NCI-H2081 (cell line): ENCODE measurements around the gene TBC1D12.
"Not testable (repeated sequence)": the region's sequence is repeated elsewhere in the genome, so short reads cannot be mapped to it uniquely, and the experiment has no call there.

Experiments
- DNase-seq, 2 experiments: peaks; one replicate each; lab custom pipeline; 2025; lab: John Stamatoyannopoulos, UW

Gene TBC1D12

DNA sequence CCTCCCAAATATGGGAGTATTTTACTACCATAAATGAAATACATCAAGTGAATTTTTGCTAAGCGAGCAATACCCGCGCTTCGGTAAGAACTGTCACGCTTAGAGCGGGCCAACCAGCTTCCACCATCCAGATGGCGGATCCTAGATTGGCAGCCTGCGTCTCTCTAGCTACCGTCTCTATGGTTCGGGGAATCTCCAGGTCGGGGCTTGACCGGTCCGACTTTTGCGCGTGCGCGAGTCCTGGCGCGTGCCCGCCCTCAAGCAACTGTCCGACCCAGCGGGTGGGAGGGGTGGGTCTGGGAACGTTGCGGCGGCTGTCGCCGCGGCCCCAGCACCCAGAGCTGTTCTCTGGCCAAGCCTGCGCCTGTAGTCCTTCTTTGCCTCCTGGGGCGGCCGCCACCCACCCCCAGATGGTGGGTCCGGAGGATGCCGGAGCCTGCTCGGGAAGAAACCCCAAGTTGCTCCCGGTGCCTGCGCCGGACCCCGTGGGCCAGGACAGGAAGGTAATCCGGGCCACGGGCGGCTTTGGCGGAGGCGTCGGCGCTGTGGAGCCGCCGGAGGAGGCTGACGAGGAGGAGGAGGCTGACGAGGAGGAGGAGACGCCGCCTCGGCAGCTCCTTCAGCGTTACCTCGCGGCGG is at the start of gene TBC1D12:
TSS of gene TBC1D12 (plus strand) at position 338 of the 639 bp plus-strand sequence. CDS start at position 411, 73 bp downstream.
- DNase-seq = peak; percentile 91 to 94

DNA sequence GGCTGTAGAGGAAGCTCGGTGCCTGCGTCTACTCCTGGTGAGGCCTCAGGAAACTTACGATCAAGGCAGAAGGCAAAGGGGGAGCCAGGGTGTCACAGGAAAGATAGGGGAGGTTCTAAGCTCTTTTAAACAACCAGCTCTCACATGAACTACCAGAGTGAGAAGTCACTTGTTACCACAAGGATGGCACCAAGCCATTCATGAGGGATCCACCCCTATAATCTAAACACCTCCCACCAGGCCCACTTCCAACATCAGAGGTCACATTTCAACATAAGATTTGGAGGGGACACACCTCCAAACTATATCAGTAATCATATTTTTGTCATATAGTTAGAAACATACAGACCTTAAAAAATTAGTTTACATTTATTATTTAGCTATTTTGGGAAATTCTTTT is 49.0 kb upstream of the TBC1D12 start:
- no peak for DNase-seq

DNA sequence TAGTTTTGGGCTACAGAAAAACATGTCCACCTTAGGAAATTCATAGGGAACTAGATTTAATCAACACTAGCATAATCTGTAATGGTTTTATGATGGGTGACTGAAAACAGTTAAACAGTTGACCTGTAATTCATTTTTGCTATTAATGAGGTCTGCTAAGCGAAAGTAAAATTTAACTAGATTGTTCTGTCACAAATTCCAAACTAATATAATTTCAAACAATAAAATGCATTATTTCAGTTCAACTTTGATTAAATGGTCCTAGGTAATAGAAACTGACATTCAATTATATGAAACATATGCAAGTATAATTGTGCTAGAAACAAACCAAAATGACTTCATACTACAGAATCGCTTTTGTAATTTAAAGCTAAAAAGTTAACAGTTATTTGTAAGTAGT is 46.5 kb upstream of the TBC1D12 start:
- no peak for DNase-seq

DNA sequence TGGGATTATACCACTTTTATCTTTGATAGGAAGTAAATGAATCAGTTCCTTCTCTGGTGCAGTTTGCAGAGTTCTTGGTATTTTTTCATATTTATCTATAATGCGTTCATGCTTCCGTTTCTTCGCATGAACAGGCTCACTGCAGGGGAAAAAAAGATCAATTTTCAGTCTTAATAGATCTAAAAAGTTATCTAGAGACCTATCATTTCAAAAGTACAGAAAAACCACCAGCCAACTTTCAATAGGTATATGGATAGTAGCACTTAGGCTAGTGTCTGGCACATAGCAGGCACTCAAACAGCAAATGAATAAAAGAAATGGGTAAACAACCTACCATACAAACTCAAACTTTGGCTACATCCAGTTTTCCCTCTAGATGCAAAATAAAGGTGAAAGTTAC is 45.1 kb upstream of the TBC1D12 start:
- DNase-seq = no peak

DNA sequence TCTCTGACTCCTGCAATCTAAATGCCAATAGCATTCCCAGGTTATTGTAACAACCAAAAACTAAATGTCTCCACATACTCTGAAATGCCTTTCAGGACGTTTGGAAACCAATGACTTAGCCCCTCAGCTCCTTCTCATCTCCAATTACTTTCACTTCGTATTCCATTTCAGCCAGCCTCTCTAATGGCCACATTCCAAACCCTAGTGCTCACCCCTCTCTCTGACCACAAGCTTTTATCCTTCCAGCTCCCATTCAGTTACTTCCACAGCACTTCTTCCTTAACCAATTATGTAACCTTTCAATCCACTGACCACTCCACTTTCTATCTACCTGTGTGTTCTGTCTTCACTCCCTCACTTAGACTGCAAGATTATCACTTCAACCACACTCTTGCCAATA is 43.9 kb upstream of the TBC1D12 start:
- DNase-seq = no peak

DNA sequence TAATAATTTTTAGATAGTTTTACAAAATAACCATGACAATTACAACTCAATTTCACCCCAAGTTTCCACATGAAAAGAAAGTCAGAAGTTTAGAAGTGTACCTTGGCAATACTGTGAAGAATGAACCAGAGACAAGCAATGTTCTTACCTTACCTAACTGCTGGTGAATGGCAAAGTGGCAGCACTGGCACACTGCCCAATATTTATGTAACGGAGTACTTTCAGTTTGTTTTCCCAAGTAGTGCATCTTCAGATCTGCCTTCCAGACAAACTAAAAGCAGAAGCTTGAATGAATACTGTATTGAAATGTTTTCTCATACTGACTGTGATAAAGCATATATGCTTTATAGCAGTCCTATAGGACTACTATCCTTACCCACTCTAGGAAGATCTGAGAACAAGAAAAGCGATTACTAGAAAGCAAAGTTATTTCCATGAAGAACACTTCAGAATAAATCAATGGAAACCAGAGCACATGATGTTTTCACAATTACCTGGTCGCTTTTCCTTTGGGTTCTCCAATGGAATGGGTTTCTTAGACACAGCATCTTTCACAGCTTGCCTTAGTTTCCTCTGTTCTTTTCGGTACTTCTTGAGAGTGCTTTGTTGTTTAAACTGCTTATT is 41.1 kb upstream of the TBC1D12 start:
- no peak for DNase-seq

DNA sequence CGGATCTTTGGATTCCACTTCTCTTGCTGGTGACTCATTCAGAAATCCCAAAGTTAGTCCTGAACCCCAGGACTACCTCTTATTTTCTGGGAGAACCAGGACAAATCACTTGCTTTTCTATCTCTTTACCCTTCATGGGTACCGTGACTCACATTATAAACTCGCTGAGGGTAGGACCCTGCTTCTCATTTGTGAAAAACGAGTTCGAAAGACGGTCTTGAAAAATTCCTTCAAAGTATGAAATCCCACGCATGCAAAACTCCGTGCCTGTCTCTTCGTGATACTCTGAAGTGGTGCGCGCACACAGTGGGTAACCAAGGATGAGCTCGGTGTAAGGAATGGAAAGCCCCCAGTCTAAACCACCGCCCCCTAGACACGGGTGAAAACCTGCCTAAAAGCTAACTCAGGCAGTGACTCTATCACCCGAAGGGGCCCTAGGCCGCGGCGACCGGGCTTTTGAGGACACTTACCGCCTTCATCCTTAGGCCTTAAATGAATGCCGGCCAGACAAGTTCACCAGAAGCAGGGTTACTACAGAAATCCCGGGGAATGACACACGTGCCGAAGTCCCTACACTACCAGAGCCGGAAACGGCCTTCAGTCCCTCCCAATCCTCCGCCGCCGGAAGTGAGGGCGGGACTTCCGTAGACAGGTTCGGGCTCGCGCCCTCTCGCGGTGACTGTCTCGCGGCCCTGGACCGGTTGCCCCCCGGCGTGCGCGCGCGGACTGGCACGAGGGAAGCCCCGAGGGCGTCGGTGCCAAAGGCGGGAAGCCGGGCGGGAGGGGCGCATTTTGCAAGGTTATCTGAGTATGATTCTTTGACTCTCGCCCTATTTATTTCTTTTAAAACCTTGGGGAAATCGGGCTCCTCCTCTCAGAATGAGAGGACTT is 39.7 kb upstream of the TBC1D12 start, which contains the start of gene NOC3L:
TSS of gene NOC3L (minus strand) at position 580 of the 891 bp plus-strand sequence. CDS start at position 479, 101 bp downstream.
- peak; percentile 91 to 93 for DNase-seq

DNA sequence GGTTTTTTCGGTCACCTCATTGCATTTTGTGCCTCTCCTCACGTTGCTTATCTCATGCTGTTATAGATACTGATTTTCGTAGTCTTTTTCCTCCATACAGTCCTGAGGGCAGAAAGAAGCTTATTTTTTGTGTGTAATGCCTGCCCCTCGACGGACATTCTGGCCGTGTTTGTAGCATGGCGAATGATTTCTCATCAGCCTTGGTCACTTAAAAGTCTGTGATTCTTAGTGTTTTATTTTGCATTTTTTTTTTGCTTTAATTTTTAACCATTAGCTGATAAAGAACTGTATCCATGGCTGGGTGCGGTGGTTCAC is 39.1 kb upstream of the TBC1D12 start:
- no peak for DNase-seq

DNA sequence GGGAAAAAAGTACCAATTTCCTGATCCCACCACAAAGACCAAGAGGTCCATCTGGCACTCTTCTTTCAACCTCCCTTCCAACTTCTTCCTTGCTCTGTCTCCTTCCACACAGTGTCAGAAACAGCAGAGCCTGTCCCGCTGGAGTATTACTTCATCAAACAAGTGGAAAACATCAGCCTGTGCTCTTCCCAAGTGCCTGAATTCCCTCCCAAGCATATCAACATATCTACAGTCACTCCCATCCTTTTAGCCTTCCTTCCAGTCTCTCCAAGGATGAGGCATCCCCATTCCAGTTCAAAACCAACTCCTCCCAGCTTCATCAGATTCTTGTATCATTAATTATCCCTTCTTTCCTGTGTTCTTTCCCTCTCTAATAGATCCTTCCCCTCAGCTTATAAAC is 37.9 kb upstream of the TBC1D12 start:
- no peak for DNase-seq

DNA sequence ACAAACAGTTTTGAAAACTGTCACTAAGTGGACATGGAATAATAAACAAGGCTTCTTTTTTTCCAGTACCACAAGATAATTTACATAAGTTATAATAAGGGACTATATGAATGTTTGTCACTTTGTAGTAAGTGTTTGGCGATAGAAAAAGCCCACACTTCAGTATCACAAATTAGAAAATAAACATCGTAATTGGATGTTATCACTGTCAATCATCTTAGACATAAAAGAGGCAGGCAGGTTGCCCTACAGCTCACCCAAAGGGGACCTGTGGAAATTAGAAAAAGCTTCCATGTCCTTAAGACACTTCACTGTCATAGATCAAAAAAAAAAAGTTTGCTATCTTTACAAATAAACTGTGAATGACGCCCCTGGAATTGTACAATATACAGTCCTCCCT is 36.0 kb upstream of the TBC1D12 start:
- DNase-seq = no peak

DNA sequence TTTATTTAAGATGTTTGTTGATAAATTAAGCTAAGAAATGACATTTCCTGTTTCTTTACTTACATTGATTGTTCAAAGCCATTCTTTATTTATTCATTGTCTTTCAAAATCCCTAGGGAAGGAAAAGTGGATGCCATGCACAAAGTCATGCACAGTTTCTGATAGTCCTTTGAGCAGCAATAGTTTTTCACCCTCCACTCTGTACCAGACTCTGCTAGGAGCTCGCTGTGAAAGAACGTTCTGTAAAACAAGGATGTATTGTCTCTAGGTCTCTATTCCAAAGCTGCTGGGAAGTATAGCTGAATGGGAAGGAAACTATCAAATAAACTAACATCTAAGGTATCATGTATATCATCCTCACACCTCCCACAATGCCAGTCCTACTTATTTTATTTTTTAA is 31.8 kb upstream of the TBC1D12 start:
- DNase-seq = no peak

DNA sequence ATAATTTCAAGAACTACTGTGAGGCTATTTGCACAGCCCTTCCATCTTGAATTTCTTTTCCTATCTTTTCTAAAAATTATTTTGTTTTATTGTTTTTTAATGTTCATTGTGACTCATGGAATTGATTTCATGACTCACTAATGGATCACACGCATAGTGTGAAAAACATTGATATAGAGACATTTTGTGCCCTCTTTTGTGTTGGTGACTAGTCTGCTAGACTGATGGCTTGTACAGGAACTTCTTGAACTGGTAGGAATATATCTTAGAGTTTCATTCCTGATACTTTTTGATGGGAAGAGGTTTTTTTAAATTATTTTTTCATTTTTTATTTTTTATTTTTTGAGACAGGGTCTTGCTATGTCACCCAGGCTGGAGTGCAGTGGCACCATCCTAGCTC is 27.0 kb upstream of the TBC1D12 start:
- DNase-seq = no peak

DNA sequence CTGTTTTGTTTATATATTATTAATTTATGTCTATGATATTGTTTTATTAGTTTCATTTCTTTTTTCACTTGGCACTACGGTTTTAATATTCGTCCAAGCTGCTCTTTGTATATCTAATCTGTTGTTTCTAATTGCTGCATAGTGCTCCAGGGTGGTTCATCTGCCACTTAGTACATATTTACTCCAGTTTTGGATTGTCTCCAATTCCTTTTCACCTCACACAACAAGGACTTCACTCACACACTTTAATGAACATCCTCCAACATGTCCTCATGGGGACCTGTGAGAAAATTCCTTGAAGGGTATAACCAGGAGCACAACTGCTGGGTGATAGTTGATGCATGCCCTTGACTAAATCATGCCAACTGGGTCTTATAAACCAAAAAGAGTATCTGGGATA is 25.5 kb upstream of the TBC1D12 start:
- no peak for DNase-seq

DNA sequence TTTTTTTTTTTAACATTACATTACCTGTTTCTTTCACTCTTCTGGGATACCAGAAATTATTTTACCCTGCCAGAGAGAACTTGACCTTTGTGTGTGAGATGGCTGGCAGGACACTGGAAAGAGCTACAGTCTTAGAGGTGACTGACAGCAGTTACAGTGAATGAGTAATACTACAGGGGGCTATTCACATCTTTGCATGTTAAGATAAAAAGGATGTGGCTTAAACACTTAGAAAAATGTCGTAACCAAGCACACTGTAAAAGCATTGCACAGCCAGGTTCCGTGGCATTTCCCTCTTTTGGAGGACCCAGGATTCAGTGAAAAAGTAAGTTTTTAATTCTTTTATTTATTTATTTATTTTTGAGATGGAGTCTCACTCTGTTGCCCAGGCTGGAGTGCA is 18.8 kb upstream of the TBC1D12 start:
- DNase-seq = no peak

DNA sequence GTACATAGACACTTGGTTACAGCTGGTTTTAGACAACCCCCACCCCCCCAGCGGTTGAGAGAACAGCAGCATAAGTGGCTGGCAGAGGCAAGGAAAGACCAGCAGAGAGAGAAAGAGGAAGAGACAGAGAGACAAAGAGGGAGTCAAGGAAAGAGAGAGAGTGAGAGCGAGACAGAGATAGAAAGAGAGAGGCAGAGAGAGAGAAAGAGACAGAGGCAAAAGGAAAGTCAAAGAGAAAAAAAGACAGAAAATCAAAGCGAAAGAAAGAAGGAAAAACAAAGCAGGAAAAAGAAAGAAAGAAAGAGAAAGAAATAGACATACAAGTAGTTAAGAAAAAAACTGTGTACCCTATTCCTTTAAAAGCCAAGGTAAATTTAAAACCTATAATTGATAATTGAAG is 16.6 kb upstream of the TBC1D12 start:
- DNase-seq = not testable (repeated sequence)

DNA sequence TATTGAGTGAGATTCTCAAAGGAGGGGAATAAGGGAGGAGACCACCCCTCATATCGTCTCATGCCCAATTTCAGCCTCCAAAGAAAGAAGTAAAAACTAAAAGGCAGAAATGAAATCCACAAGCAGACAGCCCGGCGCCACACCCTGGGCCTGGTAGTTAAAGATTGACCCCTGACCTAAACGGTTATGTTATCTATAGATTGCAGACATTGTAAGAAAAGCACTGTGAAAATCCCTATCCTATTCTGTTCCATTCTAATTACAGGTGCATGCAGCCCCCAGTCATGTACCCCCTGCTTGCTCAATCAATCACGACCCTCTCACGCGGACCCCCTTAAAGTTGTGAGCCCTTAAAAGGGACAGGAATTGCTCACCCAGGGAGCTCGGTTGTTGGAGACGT is 10.2 kb upstream of the TBC1D12 start:
- DNase-seq = not testable (repeated sequence)

DNA sequence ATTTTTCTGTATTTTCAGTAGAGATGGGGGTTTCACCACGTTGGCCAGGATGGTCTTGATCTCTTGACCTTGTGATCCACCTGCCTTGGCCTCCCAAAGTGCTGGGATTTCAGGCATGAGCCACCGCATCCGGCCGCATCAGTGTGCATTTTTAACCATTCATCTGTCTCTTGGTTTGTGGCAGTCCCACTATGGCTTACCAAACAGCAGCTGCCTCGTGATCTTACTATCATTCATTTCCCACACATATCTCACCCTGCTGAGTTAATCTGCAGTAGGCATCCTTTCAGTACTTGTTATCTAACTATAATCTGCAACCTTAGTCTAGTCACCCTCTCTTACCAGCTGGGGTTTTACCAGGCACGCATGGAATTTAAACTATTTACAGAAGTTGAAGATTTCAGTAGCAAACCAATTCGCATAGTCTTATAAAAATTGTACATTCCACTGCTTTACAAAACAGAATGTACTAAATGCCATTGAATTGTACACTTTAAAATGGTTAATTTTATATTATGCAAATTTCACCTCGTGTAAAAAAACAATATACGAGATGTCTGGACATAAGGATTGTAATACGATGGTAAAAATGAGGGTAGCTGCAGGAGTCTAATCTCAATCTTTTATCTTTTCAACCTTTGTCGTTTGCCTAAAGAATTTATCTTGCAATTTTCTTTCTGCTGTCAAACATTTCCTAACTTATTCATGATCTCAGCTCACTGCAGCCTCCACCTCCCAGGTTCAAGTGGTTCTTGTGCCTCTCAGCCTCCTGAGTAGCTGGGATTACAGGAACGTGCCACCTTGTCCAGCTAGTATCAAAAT is 4.6 kb upstream of the TBC1D12 start:
- DNase-seq = no peak

DNA sequence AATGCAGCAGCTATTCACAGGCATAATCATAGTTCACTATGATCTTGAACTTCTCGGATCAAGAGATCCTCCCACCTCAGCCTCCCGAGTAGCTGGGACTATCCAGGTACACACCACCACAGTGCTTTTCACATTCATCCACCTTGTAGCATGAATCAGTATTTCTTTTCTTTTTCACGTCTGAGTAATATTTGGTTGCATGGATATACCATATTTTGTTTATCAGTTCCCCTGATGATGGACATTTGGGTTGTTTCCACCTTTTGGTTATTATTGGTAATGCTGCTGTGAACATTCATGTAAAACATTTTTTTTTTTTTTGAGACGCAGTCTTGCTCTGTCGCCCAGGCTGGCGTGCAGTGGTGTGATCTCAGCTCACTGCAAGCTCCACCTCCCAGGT is 3.6 kb upstream of the TBC1D12 start:
- no peak for DNase-seq

DNA sequence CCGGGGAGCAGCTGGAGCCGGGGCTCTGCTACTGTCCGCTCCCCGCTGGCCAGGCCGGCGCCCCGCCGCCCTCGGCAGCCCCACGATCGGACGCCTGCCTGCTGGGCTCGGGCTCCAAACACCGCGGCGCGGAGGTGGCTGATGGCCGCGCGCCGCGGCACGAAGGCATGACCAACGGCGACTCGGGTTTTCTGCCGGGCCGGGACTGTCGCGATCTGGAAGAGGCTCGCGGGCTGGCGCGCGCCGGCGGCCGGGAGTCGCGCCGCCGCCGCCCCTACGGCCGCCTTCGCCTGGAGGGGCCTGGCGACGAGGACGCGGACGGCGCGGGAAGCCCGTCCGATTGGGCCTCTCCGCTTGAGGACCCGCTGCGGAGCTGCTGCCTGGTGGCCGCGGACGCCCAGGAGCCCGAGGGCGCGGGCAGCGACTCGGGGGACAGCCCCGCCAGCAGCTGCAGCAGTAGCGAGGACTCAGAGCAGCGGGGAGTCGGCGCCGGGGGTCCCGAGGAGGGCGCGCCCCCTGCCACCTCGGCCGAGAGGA is 570 bp downstream of the TBC1D12 start:
- peak; percentile 26 to 54 for DNase-seq

DNA sequence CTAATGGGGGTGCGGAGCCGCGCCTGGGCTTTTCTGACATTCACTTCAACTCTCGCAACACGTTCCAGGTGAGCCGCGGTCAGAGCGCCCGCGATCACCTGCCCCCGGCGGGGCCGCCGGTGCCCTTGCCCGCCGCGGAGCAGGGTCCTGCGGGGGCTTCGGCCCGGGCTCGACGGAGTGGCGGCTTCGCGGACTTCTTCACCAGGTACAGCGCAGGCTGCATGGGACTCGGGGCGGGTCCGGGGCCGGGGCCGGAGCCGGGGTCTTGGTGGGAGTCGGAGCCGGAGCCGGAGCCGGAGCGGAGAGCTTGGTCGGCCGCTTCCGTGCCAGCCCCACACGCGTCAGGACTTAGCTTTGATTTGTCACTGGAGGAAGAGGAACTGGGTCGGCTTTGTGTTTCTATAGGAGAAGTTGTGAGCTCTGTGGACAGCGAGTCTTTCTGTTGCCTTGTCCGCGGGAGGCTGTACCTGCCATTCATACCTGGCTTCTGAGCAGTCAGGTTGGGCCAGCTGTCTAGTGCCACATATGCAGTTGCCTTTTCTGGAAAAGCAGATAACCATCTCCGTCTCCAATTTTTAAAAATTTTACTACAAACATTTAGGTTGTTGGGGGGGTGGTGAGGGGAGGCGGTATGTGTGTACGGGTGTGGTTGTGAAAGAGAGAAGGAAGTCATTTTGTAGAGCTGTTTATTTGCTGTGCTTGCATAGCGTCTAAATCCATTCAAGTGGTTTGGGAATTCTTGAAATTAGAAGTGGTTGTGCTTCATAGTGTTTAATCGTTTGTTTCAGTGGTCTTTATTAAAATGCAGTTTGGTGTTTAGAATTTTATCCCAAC is 1.3 kb downstream of the TBC1D12 start:
- DNase-seq = peak; percentile 13 to 62

DNA sequence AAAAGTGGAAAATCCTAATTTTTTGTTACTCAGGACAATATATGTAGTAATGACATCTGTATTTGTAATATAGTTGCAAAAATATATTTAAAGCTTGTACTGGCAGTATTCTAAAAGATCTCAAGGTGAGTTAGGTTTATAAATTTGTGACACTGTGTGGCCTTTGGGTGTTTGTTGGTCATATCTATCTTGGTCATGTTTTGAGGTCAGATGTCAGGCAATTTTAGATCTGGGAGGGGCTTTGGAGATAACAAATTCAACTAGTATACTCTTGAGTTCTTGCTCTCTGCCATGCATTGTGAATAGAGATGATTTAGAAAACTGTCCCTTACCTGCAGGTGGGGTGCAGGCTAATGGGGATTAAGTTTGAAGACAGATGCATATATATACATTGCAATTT is 3.1 kb downstream of the TBC1D12 start:
- DNase-seq = no peak
